HG02884 (cell line): Measurements from ENCODE around the gene SWI5.
A peak's percentile ranks its signal among the peaks of the same experiment; 100 is the strongest.
"Not testable (repeated sequence)": the region's sequence is repeated elsewhere in the genome, so short reads cannot be mapped to it uniquely, and the experiment has no call there.

Experiments used
- ATAC-seq: cut with Tn5 transposase; IDR thresholded peaks from one replicate; pipeline ENCODE4 v1.9.1; 2021; ENCODE audit warnings: mild to moderate bottlenecking, moderate library complexity; ENCODE audit not compliant: unreplicated experiment

Gene SWI5

GRCh38 chr9:128276008-128276573, at the start of gene SWI5:
SWI5 (plus strand) TSS chr9:128276276.
- ATAC-seq, result peak; percentile 92

- no peak for ATAC-seq
Observed at GRCh38 chr9:128226412-128226801, 49.7 kb upstream of the SWI5 start.

GRCh38 chr9:128230897-128231296, 45.2 kb upstream of the SWI5 start:
- ATAC-seq, result not testable (repeated sequence)

GRCh38 chr9:128231638-128232527, 44.2 kb upstream of the SWI5 start:
- no peak for ATAC-seq

GRCh38 chr9:128232528-128233428, 43.3 kb upstream of the SWI5 start:
- no peak for ATAC-seq

- no peak for ATAC-seq
Observed at GRCh38 chr9:128233817-128234406, 42.2 kb upstream of the SWI5 start.

- no peak for ATAC-seq
Observed at GRCh38 chr9:128242124-128242523, 34.0 kb upstream of the SWI5 start.

- no peak for ATAC-seq
Observed at GRCh38 chr9:128242828-128243214, 33.3 kb upstream of the SWI5 start.

- no peak for ATAC-seq
Observed at GRCh38 chr9:128243215-128244018, 32.7 kb upstream of the SWI5 start.

GRCh38 chr9:128244091-128244836, 31.8 kb upstream of the SWI5 start:
- ATAC-seq, result no peak

GRCh38 chr9:128244837-128245231, 31.2 kb upstream of the SWI5 start:
- ATAC-seq, result no peak

GRCh38 chr9:128245421-128246151, 30.5 kb upstream of the SWI5 start:
- no peak for ATAC-seq

GRCh38 chr9:128246471-128246870, 29.6 kb upstream of the SWI5 start:
- no peak for ATAC-seq

GRCh38 chr9:128247226-128247803, 28.8 kb upstream of the SWI5 start:
- no peak for ATAC-seq

GRCh38 chr9:128249558-128249907, 26.5 kb upstream of the SWI5 start:
- ATAC-seq, result no peak

GRCh38 chr9:128249908-128250838, 25.9 kb upstream of the SWI5 start:
- ATAC-seq, result peak; percentile 74
